Suppressor macrophage treated with lipopolysaccharide for 4 hours (primary cell): ENCODE results near the gene RFX8.
"Not testable (repeated sequence)": the region's sequence is repeated elsewhere in the genome, so short reads cannot be mapped to it uniquely, and the experiment has no call there.

Experiments used
- DNase-seq: peaks from one replicate; pipeline ENCODE4 v3.0.0-alpha.2; 2020

Gene RFX8

GRCh38 chr2:101438555-101438954 is 36.4 kb downstream of the RFX8 start:
- not testable (repeated sequence) for DNase-seq

GRCh38 chr2:101435001-101435862 is 39.7 kb downstream of the RFX8 start:
- DNase-seq: no peak

- DNase-seq: no peak
These were observed 41.4 kb downstream of the RFX8 start for GRCh38 chr2:101433465-101433864.

- DNase-seq: no peak
These were observed 42.3 kb downstream of the RFX8 start for GRCh38 chr2:101432411-101433181.

GRCh38 chr2:101431486-101431885 is 43.4 kb downstream of the RFX8 start:
- DNase-seq: no peak

- no peak for DNase-seq
These were observed 44.8 kb downstream of the RFX8 start for GRCh38 chr2:101430156-101430555.

GRCh38 chr2:101429453-101429852 is 45.5 kb downstream of the RFX8 start:
- no peak for DNase-seq

- no peak for DNase-seq
These were observed 46.3 kb downstream of the RFX8 start for GRCh38 chr2:101428422-101429176.

GRCh38 chr2:101427743-101428142 is 47.2 kb downstream of the RFX8 start:
- DNase-seq: no peak

GRCh38 chr2:101427240-101427639 is 47.7 kb downstream of the RFX8 start:
- no peak for DNase-seq

- no peak for DNase-seq
These were observed 48.1 kb downstream of the RFX8 start for GRCh38 chr2:101426822-101427221.

GRCh38 chr2:101420623-101421022 is 54.3 kb downstream of the RFX8 start:
- peak; percentile 52 for DNase-seq

- DNase-seq: peak; percentile 88
These were observed 55.7 kb downstream of the RFX8 start for GRCh38 chr2:101419096-101419663.

GRCh38 chr2:101418460-101419095 is 56.3 kb downstream of the RFX8 start:
- DNase-seq: no peak

- no peak for DNase-seq
These were observed 58.3 kb downstream of the RFX8 start for GRCh38 chr2:101416609-101417008.

GRCh38 chr2:101415884-101416283 is 59.0 kb downstream of the RFX8 start:
- no peak for DNase-seq

- DNase-seq: no peak
These were observed 59.7 kb downstream of the RFX8 start for GRCh38 chr2:101415220-101415619.

- DNase-seq: no peak
These were observed 62.7 kb downstream of the RFX8 start for GRCh38 chr2:101412092-101412694.

- DNase-seq: no peak
These were observed 64.2 kb downstream of the RFX8 start for GRCh38 chr2:101410746-101411145.

- no peak for DNase-seq
These were observed 64.8 kb downstream of the RFX8 start for GRCh38 chr2:101410114-101410513.

- DNase-seq: no peak
These were observed 65.2 kb downstream of the RFX8 start for GRCh38 chr2:101409699-101410098.

- DNase-seq: no peak
These were observed 66.0 kb downstream of the RFX8 start for GRCh38 chr2:101408925-101409324.
